ENCODE measurements around the gene GABPB1. TPM values are rescaled to one million over a fixed set of nuclear protein-coding genes. Genes with fewer than 3 reads are reported as not detected.

Gene GABPB1
- total RNA-seq, 2 donors from 2014 or later, result 4.9 to 6.7 TPM

DNA sequence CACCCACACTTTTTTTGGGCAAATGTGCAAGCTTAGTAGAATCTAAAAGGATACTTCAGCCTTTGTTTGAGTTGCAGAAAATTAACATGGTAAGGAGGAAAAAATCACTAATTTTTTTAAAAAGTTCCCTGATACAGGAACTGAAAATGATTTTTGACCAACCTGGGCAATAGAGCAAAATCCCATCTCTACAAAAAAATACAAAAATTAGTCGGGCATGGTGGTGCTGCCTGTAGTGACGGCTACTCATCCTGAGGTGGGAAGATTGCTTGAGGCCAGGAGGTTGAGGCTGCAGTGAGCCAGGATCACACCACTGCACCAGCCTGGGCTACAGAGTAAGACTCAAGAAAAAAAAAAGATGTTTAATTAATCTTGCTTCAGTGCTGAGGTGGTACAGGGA lies 10.6 kb upstream of the GABPB1 start:
- 88 to 90% methylated on average over 2 of the region's 2 CpGs for WGBS, 2 donors
- no peak for TF ChIP-seq POLR2A (IDR thresholded peaks at IDR 0.05)
- TF ChIP-seq, protein P1, sequence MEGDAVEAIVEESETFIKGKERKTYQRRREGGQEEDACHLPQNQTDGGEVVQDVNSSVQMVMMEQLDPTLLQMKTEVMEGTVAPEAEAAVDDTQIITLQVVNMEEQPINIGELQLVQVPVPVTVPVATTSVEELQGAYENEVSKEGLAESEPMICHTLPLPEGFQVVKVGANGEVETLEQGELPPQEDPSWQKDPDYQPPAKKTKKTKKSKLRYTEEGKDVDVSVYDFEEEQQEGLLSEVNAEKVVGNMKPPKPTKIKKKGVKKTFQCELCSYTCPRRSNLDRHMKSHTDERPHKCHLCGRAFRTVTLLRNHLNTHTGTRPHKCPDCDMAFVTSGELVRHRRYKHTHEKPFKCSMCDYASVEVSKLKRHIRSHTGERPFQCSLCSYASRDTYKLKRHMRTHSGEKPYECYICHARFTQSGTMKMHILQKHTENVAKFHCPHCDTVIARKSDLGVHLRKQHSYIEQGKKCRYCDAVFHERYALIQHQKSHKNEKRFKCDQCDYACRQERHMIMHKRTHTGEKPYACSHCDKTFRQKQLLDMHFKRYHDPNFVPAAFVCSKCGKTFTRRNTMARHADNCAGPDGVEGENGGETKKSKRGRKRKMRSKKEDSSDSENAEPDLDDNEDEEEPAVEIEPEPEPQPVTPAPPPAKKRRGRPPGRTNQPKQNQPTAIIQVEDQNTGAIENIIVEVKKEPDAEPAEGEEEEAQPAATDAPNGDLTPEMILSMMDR (IDR thresholded peaks at IDR 0.05), result no peak

DNA sequence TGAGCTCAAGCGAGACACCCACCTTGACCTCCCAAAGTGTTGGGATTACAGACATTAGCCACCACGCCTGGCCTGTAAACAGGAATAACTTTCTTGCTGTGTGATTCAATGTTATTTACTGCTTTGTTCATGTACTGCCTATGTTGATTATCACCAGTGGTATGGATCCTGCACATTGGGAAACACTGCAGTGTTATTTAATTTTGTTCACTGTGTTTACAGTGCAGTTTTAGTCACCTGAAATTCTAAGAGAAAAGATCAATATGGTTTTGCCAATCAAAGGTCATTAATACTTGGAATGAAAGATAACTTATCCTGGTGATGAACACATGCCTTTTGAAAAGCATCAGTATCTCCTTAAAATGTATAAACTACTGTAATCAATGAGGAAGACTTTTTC lies 8.6 kb upstream of the GABPB1 start:
- TF ChIP-seq POLR2A (IDR thresholded peaks at IDR 0.05), result no peak
- TF ChIP-seq, protein P1 (IDR thresholded peaks at IDR 0.05), result no peak
- intact Hi-C loops (cut with DNase I), result no loop called here
- ATAC-seq (no peak), DNase-seq (no peak)
- 77 to 100% methylated on average over 1 to 2 of the region's 2 CpGs for WGBS, 2 donors
- H3K4me3 ChIP-seq, result no peak overlapping the region
- H3K27me3 ChIP-seq, result no peaks in the 10 kb centered on the region
- H3K27ac ChIP-seq, result no peak overlapping the region
- H3K36me3 ChIP-seq (replicated peaks in 1 of 2; ENCODE audit: insufficient read depth in 1 of 2, low read depth in 2 of 2), result peaks cover 0 to 3% of the 10 kb centered on the region in 2 donors
- H3K9me3 ChIP-seq, result no peaks in the 10 kb centered on the region
- H3K4me1 ChIP-seq, result no peaks in the 10 kb centered on the region

More for the DNA sequence above, 10.6 kb upstream of the GABPB1 start:
- ATAC-seq, result no peak
- Histone ChIP-seq H3K4me3 (no peak overlapping the region), H3K27ac (no peak overlapping the region), H3K36me3 (replicated peaks in 1 of 2; ENCODE audit: insufficient read depth in 1 of 2, low read depth in 2 of 2) (peaks cover 0 to 3% of the 10 kb centered on the region in 2 donors), H3K4me1 (no peaks in the 10 kb centered on the region), H3K9me3 (no peaks in the 10 kb centered on the region), H3K27me3 (no peaks in the 10 kb centered on the region)
- DNase-seq, result no peak
- intact Hi-C loops (cut with DNase I), result no loop called here

DNA sequence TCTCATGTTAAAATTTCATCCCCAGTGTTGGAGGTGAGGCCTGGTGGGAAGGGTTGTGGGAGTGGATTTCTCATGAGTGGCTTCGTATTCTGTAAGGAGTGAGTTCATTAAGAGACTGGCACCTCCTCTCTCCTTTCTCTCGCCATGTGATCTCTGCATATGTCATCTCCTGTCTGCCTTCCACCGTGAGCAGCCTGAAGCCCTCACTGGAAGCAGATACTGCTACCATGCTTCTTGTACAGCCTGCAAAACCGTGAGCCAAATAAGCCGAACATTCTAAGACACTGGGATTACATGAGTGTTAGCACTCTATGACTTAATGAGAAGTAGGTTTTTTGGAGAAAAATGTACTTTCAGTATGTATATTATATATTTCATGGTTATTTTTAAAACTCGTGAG lies 6.8 kb upstream of the GABPB1 start:
- Histone ChIP-seq H3K4me3 (no peak overlapping the region), H3K9me3 (no peaks in the 10 kb centered on the region), H3K36me3 (replicated peaks in 1 of 2; ENCODE audit: insufficient read depth in 1 of 2, low read depth in 2 of 2) (peaks cover 0 to 3% of the 10 kb centered on the region in 2 donors), H3K27ac (no peak overlapping the region), H3K27me3 (no peaks in the 10 kb centered on the region), H3K4me1 (peaks cover 8% of the 10 kb centered on the region)
- no peak for ATAC-seq
- TF ChIP-seq, protein P1 (IDR thresholded peaks at IDR 0.05), result no peak
- no peak for TF ChIP-seq POLR2A (IDR thresholded peaks at IDR 0.05)
- 78 to 89% methylated on average over 6 of the region's 6 CpGs for WGBS, 2 donors
- intact Hi-C loops (cut with DNase I), result no loop called here
- DNase-seq, result no peak

DNA sequence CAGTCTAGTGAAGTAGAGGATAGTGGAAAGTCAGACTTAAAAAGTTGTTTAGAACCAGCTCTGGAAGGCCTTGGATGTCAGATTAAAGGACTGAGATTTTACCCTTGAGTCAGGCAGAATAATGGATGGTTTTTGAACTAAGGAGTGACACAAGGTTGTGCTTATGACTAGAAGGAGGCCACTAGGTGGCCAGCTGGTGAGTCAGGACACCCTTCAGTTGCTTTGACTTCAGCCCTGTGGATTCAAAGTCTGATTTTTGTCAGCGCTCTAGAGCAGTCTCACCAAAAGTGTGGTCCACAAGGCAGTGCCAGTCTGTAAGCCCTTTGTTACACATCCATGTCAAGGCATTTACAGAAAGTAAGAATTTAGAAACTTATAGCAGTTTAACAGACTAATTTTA lies 3.8 kb upstream of the GABPB1 start:
- TF ChIP-seq POLR2A (IDR thresholded peaks at IDR 0.05), result no peak
- TF ChIP-seq, protein P1 (IDR thresholded peaks at IDR 0.05), result peak in 1 of 7 experiments; percentile 6
- no peaks in the 10 kb centered on the region for H3K9me3 ChIP-seq
- DNase-seq, result peak in 1 of 4 donors; percentile 11
- no peak for ATAC-seq
- intact Hi-C loops (cut with DNase I), result no loop called here
- no peak overlapping the region for H3K4me3 ChIP-seq
- peaks cover 0 to 3% of the 10 kb centered on the region in 2 donors for H3K36me3 ChIP-seq (replicated peaks in 1 of 2; ENCODE audit: insufficient read depth in 1 of 2, low read depth in 2 of 2)
- H3K27me3 ChIP-seq, result no peaks in the 10 kb centered on the region
- peaks cover 17% of the 10 kb centered on the region for H3K4me1 ChIP-seq
- WGBS, 2 donors, result 86% methylated on average over 1 of the region's 1 CpG
- no peak overlapping the region for H3K27ac ChIP-seq

DNA sequence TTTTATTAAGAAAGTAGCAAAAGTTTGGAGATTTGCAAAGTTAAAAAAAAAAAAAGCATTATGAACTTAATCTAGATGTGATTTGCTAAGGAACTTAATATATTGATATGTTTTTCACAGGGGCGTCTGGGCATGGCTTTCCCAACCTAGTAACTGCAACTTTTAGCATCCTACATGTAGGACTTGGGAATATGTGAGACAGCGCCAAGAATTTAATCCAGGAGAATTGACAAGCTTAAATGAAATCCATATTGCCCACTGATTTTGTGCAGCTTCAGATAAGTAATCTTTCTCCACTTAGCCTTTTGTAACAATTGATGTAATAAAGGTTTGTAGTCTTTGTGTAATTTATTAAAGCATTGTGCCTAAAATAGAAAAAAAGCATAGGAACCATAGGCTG lies 982 bp upstream of the GABPB1 start:
- no peaks in the 10 kb centered on the region for H3K36me3 ChIP-seq (replicated peaks in 1 of 2; ENCODE audit: insufficient read depth in 1 of 2, low read depth in 2 of 2)
- DNase-seq, result no peak
- intact Hi-C loops (cut with DNase I), result no loop called here
- no peaks in the 10 kb centered on the region for H3K9me3 ChIP-seq
- peaks cover 36% of the 10 kb centered on the region for H3K4me1 ChIP-seq
- whole genome bisulfite sequencing, 2 donors, result 6 to 7% methylated on average over 2 of the region's 2 CpGs
- no peak for TF ChIP-seq POLR2A (IDR thresholded peaks at IDR 0.05)
- TF ChIP-seq, protein P1 (IDR thresholded peaks at IDR 0.05), result no peak
- ATAC-seq, result no peak
- H3K4me3 ChIP-seq, result peak overlapping the region; percentile 89 to 94
- no peaks in the 10 kb centered on the region for H3K27me3 ChIP-seq
- H3K27ac ChIP-seq, result peak overlapping the region in 3 of 4 donors; percentile 93 to 98 (median 96)

All from body of pancreas (tissue), 4 donors.